Measurements from ENCODE around the gene PAFAH2.

The PAFAH2 gene

GRCh38 chr1:26031196-26031595, 33.3 kb upstream of the PAFAH2 start:
- DNase-seq (ENCODE audit: low spot score) = no peak

GRCh38 chr1:26029864-26030481, 32.1 kb upstream of the PAFAH2 start:
- no peak for DNase-seq (ENCODE audit: low spot score)

GRCh38 chr1:26029054-26029863, 31.4 kb upstream of the PAFAH2 start:
- no peak for DNase-seq (ENCODE audit: low spot score)

DNA sequence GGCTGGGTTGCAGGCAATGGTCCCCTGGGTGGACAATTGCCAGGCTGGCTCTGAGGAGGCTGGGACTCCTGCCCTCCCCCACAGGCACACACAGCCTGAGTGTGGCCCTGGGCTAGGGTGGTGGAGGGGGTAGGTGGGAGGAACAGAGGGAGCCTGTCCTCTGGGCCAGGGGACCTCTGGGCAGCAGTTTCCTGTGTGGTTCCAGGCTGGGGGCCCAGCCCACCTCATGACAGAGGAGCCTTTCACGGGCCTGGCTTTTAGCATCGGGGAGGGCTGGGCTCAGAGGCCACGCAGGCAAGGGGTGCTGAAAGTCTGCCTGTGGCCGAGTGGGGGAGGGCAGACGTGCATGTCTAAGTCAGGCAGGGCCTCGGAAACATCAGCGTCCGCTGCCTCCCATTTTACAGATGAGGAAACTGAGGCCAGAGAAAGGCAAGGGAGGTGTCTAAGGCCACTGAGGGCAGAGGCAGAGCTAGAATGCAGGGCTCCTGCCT, 30.7 kb upstream of the PAFAH2 start:
- DNase-seq (ENCODE audit: low spot score) = no peak

DNA sequence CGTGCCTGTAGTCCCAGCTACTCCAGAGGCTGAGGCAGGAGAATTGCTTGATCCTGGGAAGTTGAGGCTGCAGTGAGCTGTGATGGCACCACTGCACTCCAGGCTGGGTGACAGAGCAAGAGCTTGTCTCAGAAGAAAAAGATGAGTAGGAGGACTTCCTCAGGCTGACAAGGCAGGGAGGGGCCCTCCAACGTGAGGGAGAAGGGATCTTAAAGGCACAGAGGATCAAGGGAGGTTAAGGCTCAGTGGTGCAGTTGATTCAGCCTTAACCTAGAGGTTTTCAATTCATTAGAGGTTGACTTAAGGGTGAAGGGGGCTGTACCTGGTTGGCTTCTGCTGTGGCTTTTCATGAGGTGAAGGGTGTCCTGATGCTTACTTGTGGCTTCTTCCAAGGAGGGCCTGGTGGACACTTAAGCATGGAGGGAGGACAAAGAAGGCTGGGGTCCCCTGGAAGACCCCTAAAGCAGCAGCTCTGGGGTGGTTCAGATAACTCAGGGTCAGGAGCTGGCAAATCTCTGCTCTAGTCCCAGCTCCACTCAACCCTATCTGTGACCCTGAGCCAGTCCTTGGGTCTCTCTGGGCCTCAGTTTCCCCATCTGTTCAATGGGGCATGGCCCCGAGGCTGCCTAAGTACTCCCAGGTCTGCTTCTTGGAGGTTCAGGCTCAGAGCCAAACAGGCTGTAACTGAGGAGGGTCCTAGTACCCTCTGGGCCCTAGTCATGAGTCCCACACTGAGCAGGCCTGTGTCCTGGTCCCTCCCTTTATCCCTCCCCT, 30.0 kb upstream of the PAFAH2 start:
- no peak for DNase-seq (ENCODE audit: low spot score)

- DNase-seq (ENCODE audit: low spot score) = no peak
These were observed 27.7 kb upstream of the PAFAH2 start for GRCh38 chr1:26025517-26025916.

- DNase-seq (ENCODE audit: low spot score) = no peak
These were observed 27.2 kb upstream of the PAFAH2 start for GRCh38 chr1:26025060-26025459.

DNA sequence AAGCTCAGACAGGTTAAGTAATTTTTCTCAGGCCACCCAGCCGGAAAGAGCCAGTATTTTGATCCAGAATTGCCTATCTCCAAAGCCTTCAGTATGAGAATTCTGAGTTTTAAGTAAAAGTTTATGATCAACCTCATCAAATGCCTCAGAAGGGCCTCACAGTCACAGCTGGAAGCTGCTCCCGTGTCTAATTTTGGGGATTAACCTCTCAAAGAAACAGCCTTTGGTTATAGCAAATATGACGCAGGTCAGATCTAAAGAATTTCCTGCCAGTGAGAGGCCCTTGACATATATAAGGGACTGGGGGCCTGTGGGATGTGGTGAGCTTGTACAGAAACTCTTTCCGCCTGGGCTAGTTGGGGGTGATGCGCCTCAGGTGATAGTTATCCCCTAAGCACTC, 26.0 kb upstream of the PAFAH2 start:
- DNase-seq (ENCODE audit: low spot score) = no peak

GRCh38 chr1:26023009-26023408, 25.1 kb upstream of the PAFAH2 start:
- no peak for DNase-seq (ENCODE audit: low spot score)

GRCh38 chr1:26022404-26022779, 24.5 kb upstream of the PAFAH2 start:
- DNase-seq (ENCODE audit: low spot score) = no peak

DNA sequence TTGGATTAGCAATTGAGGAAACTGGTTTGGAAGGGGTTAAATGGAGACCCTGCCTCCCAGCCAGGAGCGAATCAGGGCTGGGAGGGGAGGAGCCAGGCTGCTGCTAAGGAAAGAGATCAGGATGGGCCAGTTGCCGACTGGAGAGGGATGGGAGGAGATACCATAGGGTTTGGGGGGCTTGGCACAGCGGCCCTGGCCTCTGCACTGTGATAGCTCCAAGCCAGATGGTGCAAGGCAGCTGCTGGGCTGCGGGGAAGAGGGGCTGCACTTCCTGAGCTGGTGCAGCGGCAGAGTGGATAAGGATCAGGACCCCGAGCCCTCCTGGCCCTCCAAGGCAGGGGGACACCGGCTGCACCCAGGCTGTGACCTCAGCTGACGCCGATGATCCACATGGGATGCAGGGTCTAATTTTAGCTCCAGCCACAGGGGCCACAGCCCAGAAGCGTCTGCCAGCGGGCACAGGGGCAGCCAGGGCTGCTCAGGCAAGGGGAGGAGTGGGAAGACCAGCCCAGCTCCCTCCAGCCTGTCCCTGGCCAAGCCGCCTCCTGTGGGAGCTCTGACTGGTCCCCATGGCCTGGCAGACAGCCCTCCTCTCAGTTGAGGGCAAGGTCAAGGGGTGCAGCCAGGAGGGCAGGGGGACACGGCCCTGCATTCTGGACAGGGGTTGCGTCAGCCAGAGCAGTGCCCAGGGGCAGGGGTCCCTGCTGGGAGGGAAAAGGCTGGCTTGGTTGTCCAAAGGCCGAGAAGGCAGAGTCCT, 24.0 kb upstream of the PAFAH2 start, which contains the start of gene EXTL1:
EXTL1 (plus strand) TSS at position 129 of the 757 bp plus-strand sequence. CDS start 872 bp downstream, outside the sequence.
- DNase-seq (ENCODE audit: low spot score) = no peak

DNA sequence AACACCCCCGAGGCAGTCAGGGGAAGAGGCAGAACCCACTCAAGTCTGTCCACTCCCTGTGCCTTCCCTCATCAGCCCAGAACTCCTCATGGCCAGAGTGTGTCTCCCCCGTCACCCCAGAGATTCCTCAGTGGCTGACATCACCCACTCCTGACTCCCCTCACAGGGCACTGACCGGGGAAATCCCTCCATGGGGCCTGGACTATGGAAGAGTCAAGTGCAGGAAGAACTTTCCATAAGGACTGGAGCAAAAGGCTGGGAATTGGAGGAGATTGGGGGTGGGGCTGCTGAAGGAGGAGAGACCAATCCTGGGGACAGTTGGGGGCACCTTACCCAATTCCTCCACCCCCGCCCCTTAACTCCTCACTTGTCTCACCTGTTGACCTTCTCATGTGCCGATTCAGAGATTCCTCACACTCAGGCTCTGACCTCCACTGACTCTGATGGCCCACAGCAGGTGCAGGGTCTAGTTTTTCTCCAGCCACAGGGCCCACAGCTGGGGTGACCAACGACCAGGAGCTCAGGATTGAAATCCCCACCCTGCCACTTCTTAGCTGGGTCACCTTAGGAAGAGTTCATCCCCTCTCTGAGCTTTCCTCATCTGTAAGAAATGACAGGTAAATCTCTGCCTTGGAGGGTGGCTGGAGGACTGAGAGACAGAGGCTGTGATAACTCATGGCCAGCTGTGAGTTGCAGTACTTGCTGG, 23.2 kb upstream of the PAFAH2 start:
- DNase-seq (ENCODE audit: low spot score) = no peak

DNA sequence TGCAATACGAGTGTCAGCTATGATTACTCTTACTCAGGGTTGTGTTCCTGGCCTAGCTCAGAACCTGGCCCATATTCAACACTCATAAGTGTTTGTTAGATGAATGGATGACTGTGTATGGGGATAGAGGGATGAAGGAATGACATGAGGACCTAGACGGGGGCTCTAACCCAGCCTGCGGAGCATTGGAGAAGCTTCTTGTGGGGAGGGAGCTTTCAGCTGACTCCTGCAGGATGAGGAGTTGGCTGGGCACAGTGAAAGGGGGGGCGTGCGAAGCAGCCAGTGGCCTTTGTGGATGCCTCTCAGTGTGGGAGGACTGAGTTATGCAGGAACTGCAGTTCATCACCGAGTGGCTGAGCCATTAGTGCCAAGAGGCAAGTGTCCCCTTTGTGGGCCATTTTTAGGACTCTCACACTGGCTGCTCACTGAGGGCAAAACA, 22.5 kb upstream of the PAFAH2 start:
- no peak for DNase-seq (ENCODE audit: low spot score)

DNA sequence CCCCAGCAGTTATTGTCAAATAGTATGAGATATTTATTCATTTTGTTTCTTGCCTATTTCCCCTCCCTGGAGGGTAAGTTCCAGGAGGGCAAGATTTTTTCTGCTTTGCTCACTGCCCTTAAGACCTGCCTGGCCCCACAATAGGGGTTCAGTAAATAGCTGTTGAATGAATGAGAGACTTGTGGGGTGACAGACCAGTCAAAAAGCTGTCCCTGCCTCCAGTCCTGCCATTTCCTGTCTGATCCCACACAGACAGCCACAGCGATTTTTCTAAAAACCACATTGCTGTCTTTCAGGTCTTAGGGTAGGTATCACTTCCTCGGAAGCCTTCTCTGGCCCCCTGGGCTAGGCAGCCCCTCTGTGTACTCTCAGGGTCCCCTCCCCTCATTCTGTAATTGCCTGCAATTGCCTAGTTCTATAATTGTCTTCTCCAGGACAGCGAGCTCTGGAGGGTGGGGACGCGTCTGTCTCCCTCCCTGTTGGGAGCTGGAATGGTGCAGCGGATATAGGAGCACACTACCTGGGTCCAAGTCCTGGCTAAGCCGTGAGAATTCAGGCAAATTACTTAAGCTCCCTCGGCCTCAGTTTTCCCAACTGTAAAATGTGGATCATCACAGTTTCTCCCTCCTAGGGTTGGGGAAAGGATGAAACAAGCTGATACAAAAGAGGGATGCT, 21.9 kb upstream of the PAFAH2 start:
- no peak for DNase-seq (ENCODE audit: low spot score)

- DNase-seq (ENCODE audit: low spot score) = no peak
These were observed 19.7 kb upstream of the PAFAH2 start for GRCh38 chr1:26017606-26018005.

DNA sequence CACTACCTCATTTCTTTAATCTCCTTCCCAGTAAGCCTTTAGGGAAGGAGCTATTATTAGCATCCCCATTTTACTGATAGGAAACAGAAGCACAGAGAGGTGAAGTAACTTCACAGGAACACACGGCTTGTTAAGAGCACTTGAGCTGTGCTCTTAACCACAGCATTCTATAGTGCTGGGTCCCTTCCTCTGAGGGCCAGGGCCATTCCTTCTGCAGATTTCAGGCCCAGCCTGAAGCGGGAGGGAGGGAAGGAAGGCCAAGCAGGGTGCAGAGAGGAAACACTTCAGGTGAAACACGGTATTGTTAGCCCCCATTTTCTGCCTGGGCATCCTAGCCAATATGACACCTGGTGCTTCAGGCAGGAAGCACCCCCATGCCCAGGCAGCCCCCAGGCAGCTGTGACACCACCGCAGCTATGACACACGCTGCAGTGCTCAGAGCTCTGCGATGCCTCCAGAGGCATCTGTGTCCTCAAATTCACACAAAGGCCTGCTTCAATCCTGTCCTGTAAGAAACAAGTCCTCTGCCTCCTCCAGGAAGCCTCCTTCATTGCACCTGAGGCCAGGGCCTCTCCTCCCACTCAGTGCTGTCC, 19.2 kb upstream of the PAFAH2 start:
- no peak for DNase-seq (ENCODE audit: low spot score)

DNA sequence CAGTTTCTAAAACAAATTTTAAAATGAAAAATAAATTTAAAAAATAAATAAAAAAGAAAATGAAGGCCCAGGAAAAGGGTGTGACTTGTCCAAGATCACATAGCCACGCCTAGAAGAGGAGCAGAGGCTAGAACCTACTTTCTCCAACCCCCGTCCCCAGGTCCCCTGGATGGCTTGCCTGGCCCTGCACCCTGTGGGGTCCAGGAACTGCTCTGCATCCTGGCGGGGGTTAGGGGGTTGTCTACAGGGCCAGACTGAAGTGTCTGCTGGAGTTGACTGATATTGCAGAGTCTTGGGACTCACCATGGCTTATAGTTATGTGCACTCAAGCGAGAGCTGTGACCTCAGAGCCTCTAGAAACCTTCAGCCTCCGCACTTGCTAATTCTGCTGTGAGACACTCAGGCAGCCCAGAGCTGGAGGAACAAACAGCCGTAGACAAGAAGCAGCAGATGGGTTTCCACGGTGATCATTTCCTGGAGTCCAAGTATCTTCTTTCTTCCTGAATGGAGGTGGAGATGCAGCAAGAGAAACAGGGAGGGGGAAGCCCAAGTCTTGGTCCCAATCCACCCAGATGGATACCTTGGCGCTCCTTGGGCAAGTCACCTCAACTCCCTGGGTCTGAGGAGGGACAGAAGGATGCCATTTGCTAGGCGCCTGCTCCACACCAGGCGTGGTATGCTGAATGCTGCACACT, 18.5 kb upstream of the PAFAH2 start:
- no peak for DNase-seq (ENCODE audit: low spot score)

DNA sequence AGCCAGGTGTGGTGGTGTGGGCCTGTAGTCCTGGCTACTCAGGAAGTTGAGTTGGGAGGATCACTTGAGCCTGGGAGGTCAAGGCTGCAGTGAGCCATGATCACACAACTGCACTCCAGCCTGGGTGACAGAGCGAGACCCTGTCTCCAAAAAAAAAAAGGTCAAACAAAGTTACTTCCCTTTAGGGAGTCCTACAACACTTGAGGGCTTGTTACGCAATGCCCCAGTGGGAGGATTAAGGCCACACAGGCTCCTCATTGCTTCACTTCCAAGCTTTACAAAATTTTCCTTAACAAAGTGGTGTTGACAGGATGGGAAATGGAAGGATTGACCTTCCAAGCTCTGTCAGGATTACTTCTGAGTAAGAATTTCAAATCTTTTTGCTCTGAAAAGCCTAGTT, 17.5 kb upstream of the PAFAH2 start:
- DNase-seq (ENCODE audit: low spot score) = no peak

GRCh38 chr1:26014179-26014578, 16.3 kb upstream of the PAFAH2 start:
- no peak for DNase-seq (ENCODE audit: low spot score)

GRCh38 chr1:26012864-26013263, 15.0 kb upstream of the PAFAH2 start:
- no peak for DNase-seq (ENCODE audit: low spot score)
